K562 (cell line): ENCODE results near the gene OSM. TPM values are rescaled to one million over a fixed set of nuclear protein-coding genes. Genes with fewer than 3 reads are reported as not detected.

Experiments
- ATAC-seq: fragments of 200-7000 bp; cut with Tn5 transposase; 3 replicates; pipeline ENCODE4 v1.9.1; 2020; ENCODE audit warnings: moderate library complexity
- BruUV-seq: library from RNA; stranded (reverse); fragments of 400-500 nt; replicated peaks from 2 replicates; lab custom pipeline; 2021; lab: Mats Ljungman, UMichigan
- CTCF ChIA-PET: fragments of 300-600 bp; formaldehyde crosslinking; extraction: SDS; loops from one replicate; lab custom pipeline; 2021; ENCODE audit warnings: low intra/inter-chr PET ratio; lab: Yijun Ruan, JAX
- POLR2A ChIA-PET: fragments of 300-600, 350-650 bp; sonication (Branson Sonifier 250); formaldehyde crosslinking; extraction: SDS; loops from one replicate; lab custom pipeline; 2021; ENCODE audit warnings: antibody characterized with exemption, inconsistent platforms; lab: Yijun Ruan, JAX
- DNase-seq, 4 experiments: peaks; one replicate each; pipeline versions ENCODE4 v3.0.0 to v3.0.0-alpha.2; 2011 to 2018; ENCODE audit warnings: low spot score in 3 of 4, mixed read lengths in 3 of 4; ENCODE audit errors: extremely low read depth in 1 of 4
- FAIRE-seq: peaks from 2 replicates; lab custom pipeline; 2011; peaks lifted over from hg19 to GRCh38; lab: Jason Lieb, UNC
- H2AFZ ChIP-seq: 2 replicates; pipeline ENCODE4 v1.6.0; 2011; ENCODE audit warnings: low read depth, low read length, control low read depth, inconsistent platforms
- H3K27ac ChIP-seq: fragments of 200-600 bp; 3 replicates; pipeline ENCODE4 v1.8.0; 2011; ENCODE audit warnings: low read depth, mild to moderate bottlenecking, control low read depth, inconsistent platforms, low read length, moderate library complexity, mixed read lengths; ENCODE audit errors: extremely low read depth
- H3K27me3 ChIP-seq, 2 experiments: fragments of 300-600 bp in 1 of 2; 2 replicates in 1 of 2; 3 replicates in 1 of 2; pipeline versions ENCODE4 v1.6.0 to v1.8.0; 2011; ENCODE audit warnings: inconsistent platforms in 2 of 2, low read length in 2 of 2, mild to moderate bottlenecking in 1 of 2, mixed read lengths in 1 of 2, moderate library complexity in 1 of 2; ENCODE audit not compliant: control insufficient read depth in 2 of 2, insufficient read depth in 2 of 2
- H3K36me3 ChIP-seq: fragments of 300-600 bp; 3 replicates; pipeline ENCODE4 v1.8.0; 2011; ENCODE audit warnings: mild to moderate bottlenecking, low read length, inconsistent platforms; ENCODE audit not compliant: control insufficient read depth, insufficient read depth
- H3K4me1 ChIP-seq, 2 experiments: fragments of 200-600 bp in 1 of 2; replicated peaks in 1 of 2; 2 replicates in 1 of 2; 3 replicates in 1 of 2; pipeline versions ENCODE4 v1.5.1 to v1.8.0; 2011; ENCODE audit warnings: inconsistent platforms in 2 of 2, low read length in 2 of 2, mild to moderate bottlenecking in 1 of 2, mixed read lengths in 1 of 2, moderate library complexity in 1 of 2; ENCODE audit not compliant: control insufficient read depth in 2 of 2, insufficient read depth in 2 of 2
- H3K4me2 ChIP-seq: 2 replicates; pipeline ENCODE4 v1.6.1; 2011; ENCODE audit warnings: low read length, control low read depth, inconsistent platforms, mixed read lengths; ENCODE audit not compliant: insufficient read depth
- H3K4me3 ChIP-seq: fragments of 200-600 bp; sonication (generic), shearing (Covaris generic); 2 replicates; pipeline ENCODE4 v1.5.1; 2016; ENCODE audit warnings: control low read depth, inconsistent platforms
- H3K79me2 ChIP-seq: fragments of 200-600 bp; 3 replicates; pipeline ENCODE4 v1.8.0; 2011; ENCODE audit warnings: low read length, inconsistent platforms; ENCODE audit not compliant: control insufficient read depth, insufficient read depth
- H3K9ac ChIP-seq, 2 experiments: 2 replicates each; pipeline versions ENCODE4 v1.6.0 to v1.6.1; 2011; ENCODE audit warnings: low read depth in 2 of 2, low read length in 2 of 2, control low read depth in 1 of 2, inconsistent platforms in 1 of 2, mild to moderate bottlenecking in 1 of 2, mixed read lengths in 1 of 2; ENCODE audit not compliant: insufficient read depth in 1 of 2
- H3K9me1 ChIP-seq: one replicate; pipeline ENCODE4 v1.6.0; 2011; ENCODE audit warnings: inconsistent platforms, mild to moderate bottlenecking, low read length, moderate library complexity; ENCODE audit not compliant: control insufficient read depth, insufficient read depth
- H3K9me3 ChIP-seq: replicated peaks from 2 replicates; pipeline ENCODE4 v1.5.1; 2011; ENCODE audit warnings: low read depth, low read length, inconsistent platforms; ENCODE audit not compliant: control insufficient read depth, insufficient read depth
- H4K20me1 ChIP-seq: replicated peaks from 2 replicates; pipeline ENCODE4 v1.6.1; 2011; ENCODE audit warnings: low read length, inconsistent platforms, mixed read lengths; ENCODE audit not compliant: control insufficient read depth, insufficient read depth
- ARID1B ChIP-seq: fragments of 450-650 bp; IDR thresholded peaks from 2 replicates; pipeline ENCODE4 v1.6.1; 2016; ENCODE audit warnings: antibody characterized with exemption, mild to moderate bottlenecking, inconsistent platforms
- BCOR ChIP-seq: fragments of 450-650 bp; IDR thresholded peaks from 2 replicates; pipeline ENCODE4 v1.6.1; 2016
- CBFA2T3 ChIP-seq: fragments of 450-650 bp; IDR thresholded peaks from 2 replicates; pipeline ENCODE4 v1.6.1; 2017
- NFIC ChIP-seq: fragments of 450-650 bp; IDR thresholded peaks from 2 replicates; pipeline ENCODE4 v1.6.1; 2017; ENCODE audit warnings: mild to moderate bottlenecking, inconsistent platforms
- NRF1 ChIP-seq, 2 experiments: fragments of 450-650 bp; IDR thresholded peaks in 1 of 2; conservative IDR thresholded peaks in 1 of 2; 2 replicates each; pipeline ENCODE4 v1.6.1; 2014; ENCODE audit warnings: mild to moderate bottlenecking in 2 of 2
- PHB2 ChIP-seq: fragments of 450-650 bp; IDR thresholded peaks from 2 replicates; pipeline ENCODE4 v1.6.1; 2017; ENCODE audit warnings: low read depth
- TAL1 ChIP-seq: fragments of 450-650 bp; IDR thresholded peaks from 2 replicates; pipeline ENCODE4 v1.6.1; 2016; ENCODE audit warnings: mild to moderate bottlenecking
- TCF3 ChIP-seq: sonication (generic); formaldehyde crosslinking; IDR thresholded peaks from 2 replicates; pipeline ENCODE4 v1.4.0; 2020; ENCODE audit warnings: mild to moderate bottlenecking, missing genetic modification reagents
- WGBS: fragments of 100-300 bp; shearing (Covaris generic); methylation state at CpG from one replicate; pipeline ENCODE4 v1.1.6; 2016; ENCODE audit warnings: low coverage, mixed read lengths; ENCODE audit not compliant: insufficient coverage; ENCODE audit errors: missing lambda C conversion rate; 5-methylcytosine and 5-hydroxymethylcytosine counted together
- in situ Hi-C: fragments of 300-500 bp; cut with MboI; formaldehyde crosslinking; loops from 4 replicates; pipeline ENCODE4 v1.15.0; 2018; ENCODE audit warnings: inconsistent platforms, mixed read lengths
- intact Hi-C: fragments of 100-400 bp; cut with micrococcal nuclease; formaldehyde crosslinking; loops from 2 replicates; pipeline ENCODE4 v1.14.2; 2022
- polyA plus RNA-seq, 8 experiments: library from polyadenylated mRNA; depleted of rRNA in 4 of 8; stranded (reverse) in 5 of 8; unstranded in 3 of 8; fragments of >200 nt; fragmentation: Nextera tagmentation in 2 of 8; fragmentation: Illumina TruSeq in 1 of 8; extraction: Ambion mirVana in 2 of 8; extraction: Trizol in 1 of 8; gene quantifications; 2 replicates each; pipeline versions ENCODE4 v1.2.1 to v1.2.3, GENCODE V29; 2011 to 2014; ENCODE audit warnings: inconsistent platforms in 1 of 8, missing spikeins in 1 of 8
- total RNA-seq, 7 experiments: library from RNA; depleted of rRNA in 6 of 7; stranded (reverse); fragments of >200 nt in 6 of 7; fragmentation: Illumina TruSeq in 2 of 7; extraction: Trizol in 2 of 7; gene quantifications; 2 replicates each; pipeline versions ENCODE4 v1.2.1 to v1.2.3, GENCODE V29; 2011 to 2021; ENCODE audit warnings: low replicate concordance in 1 of 7

The OSM gene
- total and polyA plus RNA-seq, 9 of the 15 experiments (the other 6 are each of a cell fraction or from before 2014, with no cell fraction given): 0.22 TPM; not detected in 8

- H3K27me3 ChIP-seq: no peaks in the 10 kb centered on the region; a peak in 1 of 5 replicates
- FAIRE-seq (peak; percentile 61), DNase-seq (peak; percentile 61 to 72 (median 63)), ATAC-seq (peak; percentile 6; the same call in 2 of the 3 replicates)
- POLR2A ChIA-PET: interaction anchor here (0.6 kb wide), 2 partner anchors 23 to 236 kb away, joined by 3 read pairs; no protein-coding TSS in a partner anchor
- CTCF ChIA-PET: no interaction called here
- H3K36me3 ChIP-seq: no peaks in the 10 kb centered on the region
- in situ Hi-C loops (loop anchor here (5.0 to 10.0 kb wide), 3 partner anchors 93 to 321 kb away; partner anchors contain the start of gene TCN2), intact Hi-C loops (no loop called here)
- WGBS: 6% methylated on average over 7 of the region's 9 CpGs
- H3K9me3 ChIP-seq: no peaks in the 10 kb centered on the region
- H2AFZ ChIP-seq: no peak overlapping the region
- H3K27ac ChIP-seq: no peak overlapping the region
- H3K9ac ChIP-seq: peak overlapping the region in 1 of 2 experiments; percentile 88; a peak in 2 of 4 replicates
- no peaks in the 10 kb centered on the region for H4K20me1 ChIP-seq
- no peaks in the 10 kb centered on the region for H3K79me2 ChIP-seq
- no peaks in the 10 kb centered on the region for H3K9me1 ChIP-seq
- H3K4me3 ChIP-seq: no peak overlapping the region
- BruUV-seq: no TSS peak
- peaks cover 12 to 61% of the 10 kb centered on the region in 2 experiments; a peak in 4 of 5 replicates for H3K4me1 ChIP-seq
- TF ChIP-seq NFIC: peak; percentile 54
- no peak for TF ChIP-seq BCOR
- TF ChIP-seq CBFA2T3: peak; percentile 42
- peak; percentile 31; the same call in 1 of the 2 replicates for TF ChIP-seq ARID1B
- TF ChIP-seq TCF3: peak; percentile 52
- TF ChIP-seq NRF1 (conservative IDR thresholded peaks at IDR 0.05 in 1 of 2, IDR thresholded peaks at IDR 0.05 in 1 of 2): peak in 1 of 2 experiments; percentile 31; a peak in 1 of 4 replicates
- peak; percentile 9; the same call in 1 of the 2 replicates for TF ChIP-seq TAL1
- no peak for TF ChIP-seq PHB2
- H3K4me2 ChIP-seq: peak overlapping the region; percentile 21; the same call in 1 of the 2 replicates
Measured at GRCh38 chr22:30284172-30284571, 17.5 kb upstream of the OSM start.
